Adrenal gland (tissue), 12 donors: ENCODE results near the gene P2RX3. TPM values are rescaled to one million over a fixed set of nuclear protein-coding genes. Genes with fewer than 3 reads are reported as not detected.

Source experiments
- DNase-seq, 7 donors: peaks; one replicate each; pipeline ENCODE4 v3.0.0-alpha.2; 2019 to 2020
- H3K27ac ChIP-seq, 5 donors: fragments of 200-600 bp; sonication (generic) in 4 of 5; 1 replicate in 3 of 5; 2 replicates in 2 of 5; pipeline versions ENCODE4 v1.5.1 to v1.8.0; 2016 to 2020; ENCODE audit warnings: mild to moderate bottlenecking in 1 of 5
- H3K27me3 ChIP-seq: fragments of 200-600 bp; 2 replicates; pipeline ENCODE4 v1.8.0; 2021
- H3K36me3 ChIP-seq, 2 donors: fragments of 200-600 bp; replicated peaks in 1 of 2; 1 replicate in 1 of 2; 2 replicates in 1 of 2; pipeline versions ENCODE4 v1.5.1 to v1.8.0; 2018 to 2022
- H3K4me1 ChIP-seq, 2 donors: fragments of 200-600 bp; replicated peaks in 1 of 2; 1 replicate in 1 of 2; 2 replicates in 1 of 2; pipeline versions ENCODE4 v1.5.1 to v1.8.0; 2018 to 2021
- H3K4me3 ChIP-seq, 4 donors: fragments of 200-600 bp; sonication (generic) in 3 of 4; one replicate each; pipeline ENCODE4 v1.5.1; 2016 to 2018
- H3K9me3 ChIP-seq, 3 donors: fragments of 200-600 bp; sonication (generic) in 1 of 3; replicated peaks in 1 of 3; 1 replicate in 2 of 3; 2 replicates in 1 of 3; pipeline versions ENCODE4 v1.5.1 to v1.8.0; 2016 to 2021
- CTCF ChIP-seq, 6 experiments: fragments of 450-650 bp in 4 of 6; fragments of 200-600 bp in 2 of 6; sonication (generic) in 1 of 6; IDR thresholded peaks; 1 replicate in 5 of 6; 2 replicates in 1 of 6; pipeline versions ENCODE4 v1.5.1 to v1.8.0; 2016 to 2021; ENCODE audit warnings: antibody characterized with exemption in 6 of 6, mild to moderate bottlenecking in 2 of 6, moderate library complexity in 1 of 6
- POLR2A ChIP-seq, 2 donors: fragments of 450-650 bp; IDR thresholded peaks; one replicate each; pipeline ENCODE4 v1.6.1; 2017; ENCODE audit warnings: antibody characterized with exemption in 2 of 2, mild to moderate bottlenecking in 2 of 2, moderate library complexity in 1 of 2
- WGBS, 4 donors: extraction: QIAGEN DNeasy Blood & Tissue Kit in 2 of 4; methylation state at CpG; one replicate each; pipeline versions ENCODE4 v1.1.5 to v1.1.7; 2013 to 2017; 5-methylcytosine and 5-hydroxymethylcytosine counted together
- intact Hi-C, 2 donors: fragments of 100-400 bp; cut with DNase I; formaldehyde crosslinking; loops; one replicate each; pipeline versions ENCODE4 v1.14.1 to v1.15.0; 2022 to 2023
- polyA plus RNA-seq, 3 donors: library from polyadenylated mRNA; stranded (reverse); fragments of 200-250 nt in 2 of 3; fragments of 350-450 nt in 1 of 3; fragmentation: Illumina TruSeq in 1 of 3; extraction: RNeasy Lipid Tissue Mini Kit (QIAGEN cat#74804) in 1 of 3; gene quantifications; one replicate each; pipeline ENCODE4 v1.2.3, GENCODE V29; 2013 to 2014
- total RNA-seq, 9 donors: library from RNA; depleted of rRNA in 4 of 9; stranded (reverse); fragments of >200 nt in 4 of 9; fragments of 120-200 nt in 1 of 9; fragmentation: NEBNext Ultra II Directional in 1 of 9; extraction: Animal tissue kit (Norgen Biotek cat#: 25700) in 1 of 9; gene quantifications; one replicate each; pipeline versions ENCODE4 v1.1.0 to v1.2.4, GENCODE V29; 2013 to 2023
- donor health status: healthy with polysubstance abuse.
- donor health status: Bipolar disorder and iron deficiency.
- donor health status: DM: yes; HTN: yes; CAD: no.
- donor health status: DM: no; HTN: no; CAD: no.
- donor health status: DM: no; HTN: no; CAD: no.
- donor health status: DM: yes; HTN: yes; CAD: no.

Gene P2RX3
- total and polyA plus RNA-seq, 12 donors = 0.11 to 2.5 (median 0.76) TPM; not detected in 2

- H3K36me3 ChIP-seq = no peaks in the 10 kb centered on the region
- TF ChIP-seq CTCF (IDR thresholded peaks at IDR 0.05) (no peak), POLR2A (IDR thresholded peaks at IDR 0.05) (no peak)
- no peak overlapping the region for H3K27ac ChIP-seq
- intact Hi-C loops = no loop called here
- H3K9me3 ChIP-seq = no peaks in the 10 kb centered on the region
- no peak overlapping the region for H3K4me3 ChIP-seq
- DNase-seq = no peak
- WGBS, 4 donors = 68 to 77% (median 75%) methylated on average over 2 of the region's 2 CpGs
- no peaks in the 10 kb centered on the region for H3K27me3 ChIP-seq
- H3K4me1 ChIP-seq = no peaks in the 10 kb centered on the region
Measured at GRCh38 chr11:57375490-57375889, 37.3 kb downstream of the P2RX3 start.

GRCh38 chr11:57376095-57377090, 38.2 kb downstream of the P2RX3 start:
- no peaks in the 10 kb centered on the region for H3K27me3 ChIP-seq
- no peak for TF ChIP-seq CTCF (IDR thresholded peaks at IDR 0.05)
- TF ChIP-seq POLR2A (IDR thresholded peaks at IDR 0.05) = no peak
- intact Hi-C loops = no loop called here
- no peak overlapping the region for H3K4me3 ChIP-seq
- H3K27ac ChIP-seq = no peak overlapping the region
- H3K9me3 ChIP-seq = no peaks in the 10 kb centered on the region
- H3K36me3 ChIP-seq = no peaks in the 10 kb centered on the region
- WGBS, 4 donors = 47 to 64% (median 57%) methylated on average over 20 to 26 of the region's 26 CpGs
- no peak for DNase-seq
- H3K4me1 ChIP-seq = no peaks in the 10 kb centered on the region

- no peaks in the 10 kb centered on the region for H3K27me3 ChIP-seq
- WGBS, 4 donors = 51 to 61% (median 57%) methylated on average over 3 to 5 of the region's 5 CpGs
- no peaks in the 10 kb centered on the region for H3K4me1 ChIP-seq
- no peaks in the 10 kb centered on the region for H3K36me3 ChIP-seq
- no peak for DNase-seq
- no peak overlapping the region for H3K4me3 ChIP-seq
- TF ChIP-seq POLR2A (IDR thresholded peaks at IDR 0.05) (no peak), CTCF (IDR thresholded peaks at IDR 0.05) (no peak)
- H3K27ac ChIP-seq = no peak overlapping the region
- no peaks in the 10 kb centered on the region for H3K9me3 ChIP-seq
- intact Hi-C loops = no loop called here
Measured at GRCh38 chr11:57377107-57377506, 39.0 kb downstream of the P2RX3 start.

GRCh38 chr11:57378186-57378585, 40.0 kb downstream of the P2RX3 start:
- Histone ChIP-seq H3K4me1 (no peaks in the 10 kb centered on the region), H3K27ac (no peak overlapping the region), H3K27me3 (no peaks in the 10 kb centered on the region), H3K36me3 (no peaks in the 10 kb centered on the region), H3K9me3 (no peaks in the 10 kb centered on the region), H3K4me3 (no peak overlapping the region)
- intact Hi-C loops = no loop called here
- no peak for DNase-seq
- TF ChIP-seq CTCF (IDR thresholded peaks at IDR 0.05) (no peak), POLR2A (IDR thresholded peaks at IDR 0.05) (no peak)
